Progenitor cell of endocrine pancreas (in vitro differentiated cells): ENCODE results near the gene GNG4. TPM values are rescaled to one million over a fixed set of nuclear protein-coding genes. Genes with fewer than 3 reads are reported as not detected.

Experiments
- DNase-seq: peaks from one replicate; pipeline ENCODE4 v3.0.0; 2021; ENCODE audit warnings: low spot score; ENCODE audit not compliant: unreplicated experiment
- H3K27ac Mint-ChIP-seq: 2 replicates; pipeline ENCODE4 v1.8.0; 2021; ENCODE audit warnings: mild to moderate bottlenecking, moderate library complexity, mixed read lengths
- H3K27me3 Mint-ChIP-seq: 2 replicates; pipeline ENCODE4 v1.8.0; 2021; ENCODE audit warnings: mixed read lengths
- H3K36me3 Mint-ChIP-seq: 2 replicates; pipeline ENCODE4 v1.8.0; 2022; ENCODE audit warnings: mixed read lengths; ENCODE audit not compliant: insufficient read depth
- H3K4me1 Mint-ChIP-seq: 2 replicates; pipeline ENCODE4 v1.8.0; 2021; ENCODE audit warnings: low read depth, mixed read lengths
- H3K4me3 Mint-ChIP-seq: 2 replicates; pipeline ENCODE4 v1.8.0; 2021; ENCODE audit warnings: low read depth, mild to moderate bottlenecking, moderate library complexity, mixed read lengths
- H3K9me3 Mint-ChIP-seq: 2 replicates; pipeline ENCODE4 v1.8.0; 2021; ENCODE audit warnings: low read depth, mixed read lengths
- total RNA-seq: library from RNA; stranded (reverse); gene quantifications from 2 replicates; pipeline ENCODE4 v1.2.1, GENCODE V29; 2021
- TF ChIP-seq, protein P1 (sequence below): fragments of 200-600 bp; sonication (generic); IDR thresholded peaks from one replicate; pipeline ENCODE4 v1.5.0; 2021; ENCODE audit warnings: antibody characterized with exemption, mild to moderate bottlenecking; ENCODE audit not compliant: unreplicated experiment

GNG4 gene
- total RNA-seq, 1 donor from 2014 or later, result 26.7 TPM

DNA sequence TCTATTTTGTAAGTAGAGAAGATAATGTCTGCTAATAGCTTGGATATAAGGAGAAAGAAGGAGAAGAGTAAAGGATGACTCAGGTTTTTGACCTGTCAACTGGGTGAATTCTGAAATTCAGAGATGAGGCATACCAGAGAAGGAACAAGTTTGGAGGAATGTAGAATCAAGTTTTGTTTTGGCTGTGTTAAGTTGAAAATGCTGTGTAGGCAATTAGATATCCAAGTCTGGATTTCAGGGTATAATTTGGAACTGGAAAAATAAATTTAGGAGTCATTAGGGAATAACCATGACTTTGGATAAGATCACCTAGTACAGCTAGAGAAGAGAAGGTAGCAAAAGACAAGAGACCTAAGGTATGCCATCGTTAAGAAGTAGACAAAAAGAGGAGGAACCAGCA lies 22.4 kb upstream of the GNG4 start:
- Mint-ChIP-seq H3K9me3 (peaks cover 46% of the 10 kb centered on the region), H3K36me3 (peaks cover 46% of the 10 kb centered on the region), H3K4me3 (no peak overlapping the region), H3K27me3 (no peaks in the 10 kb centered on the region), H3K4me1 (no peaks in the 10 kb centered on the region), H3K27ac (no peak overlapping the region)
- DNase-seq, result no peak
- TF ChIP-seq, protein P1, sequence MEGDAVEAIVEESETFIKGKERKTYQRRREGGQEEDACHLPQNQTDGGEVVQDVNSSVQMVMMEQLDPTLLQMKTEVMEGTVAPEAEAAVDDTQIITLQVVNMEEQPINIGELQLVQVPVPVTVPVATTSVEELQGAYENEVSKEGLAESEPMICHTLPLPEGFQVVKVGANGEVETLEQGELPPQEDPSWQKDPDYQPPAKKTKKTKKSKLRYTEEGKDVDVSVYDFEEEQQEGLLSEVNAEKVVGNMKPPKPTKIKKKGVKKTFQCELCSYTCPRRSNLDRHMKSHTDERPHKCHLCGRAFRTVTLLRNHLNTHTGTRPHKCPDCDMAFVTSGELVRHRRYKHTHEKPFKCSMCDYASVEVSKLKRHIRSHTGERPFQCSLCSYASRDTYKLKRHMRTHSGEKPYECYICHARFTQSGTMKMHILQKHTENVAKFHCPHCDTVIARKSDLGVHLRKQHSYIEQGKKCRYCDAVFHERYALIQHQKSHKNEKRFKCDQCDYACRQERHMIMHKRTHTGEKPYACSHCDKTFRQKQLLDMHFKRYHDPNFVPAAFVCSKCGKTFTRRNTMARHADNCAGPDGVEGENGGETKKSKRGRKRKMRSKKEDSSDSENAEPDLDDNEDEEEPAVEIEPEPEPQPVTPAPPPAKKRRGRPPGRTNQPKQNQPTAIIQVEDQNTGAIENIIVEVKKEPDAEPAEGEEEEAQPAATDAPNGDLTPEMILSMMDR, result no peak

DNA sequence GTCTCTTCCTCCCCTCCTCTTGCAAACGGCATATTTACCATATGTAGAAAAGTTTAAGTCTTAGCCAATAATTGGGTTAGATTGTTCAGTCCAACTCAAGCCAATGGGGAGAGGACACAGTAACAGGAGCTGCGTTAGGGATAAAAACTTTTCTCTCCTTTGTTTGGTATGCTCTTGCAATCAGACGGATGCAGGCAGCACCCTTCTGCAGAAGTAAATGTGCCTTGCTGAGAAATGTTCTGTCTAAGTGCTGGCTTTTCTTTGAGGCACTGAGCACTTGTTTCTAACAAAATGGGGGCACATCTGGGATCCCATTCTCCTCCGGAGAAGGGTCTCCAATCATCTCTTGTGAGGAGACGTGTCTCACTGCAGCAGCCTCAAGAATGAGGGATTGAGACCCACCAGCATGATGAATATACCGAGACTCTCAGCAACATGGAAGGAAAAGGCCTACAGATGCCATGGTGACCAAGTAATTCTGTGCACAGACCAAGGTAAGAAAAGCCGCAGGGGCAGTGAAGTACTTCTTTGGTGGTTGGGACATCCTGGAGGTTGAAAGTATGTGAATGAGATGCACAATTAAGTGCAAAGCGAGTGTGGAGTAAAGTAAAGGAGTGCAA lies 20.7 kb upstream of the GNG4 start:
- TF ChIP-seq, protein P1, result no peak
- Mint-ChIP-seq H3K27ac (no peak overlapping the region), H3K36me3 (peaks cover 37% of the 10 kb centered on the region), H3K9me3 (peaks cover 40% of the 10 kb centered on the region), H3K4me1 (no peaks in the 10 kb centered on the region), H3K27me3 (no peaks in the 10 kb centered on the region), H3K4me3 (peak overlapping the region; percentile 17)
- no peak for DNase-seq

DNA sequence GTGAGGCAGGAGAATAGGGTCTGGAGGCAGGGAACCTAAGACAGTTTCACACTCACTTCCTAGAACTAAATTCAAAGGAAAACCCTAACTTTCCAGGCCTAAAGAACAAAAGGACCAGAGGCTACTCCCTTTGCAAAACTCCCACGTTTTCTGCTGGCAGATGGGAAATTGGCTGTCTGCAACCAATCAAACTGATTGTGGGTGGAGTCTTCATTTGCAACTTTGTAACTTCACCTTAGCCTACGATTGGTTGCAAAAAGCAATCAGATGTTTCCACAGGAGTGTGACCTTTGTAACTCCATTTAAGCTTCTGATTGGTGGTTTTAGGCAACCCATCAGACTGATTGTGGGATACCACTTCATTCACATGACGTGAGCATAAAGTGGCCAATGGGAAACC lies 19.7 kb upstream of the GNG4 start:
- TF ChIP-seq, protein P1, result no peak
- peaks cover 31% of the 10 kb centered on the region for H3K36me3 Mint-ChIP-seq
- H3K9me3 Mint-ChIP-seq, result peaks cover 33% of the 10 kb centered on the region
- no peaks in the 10 kb centered on the region for H3K27me3 Mint-ChIP-seq
- no peak for DNase-seq
- H3K27ac Mint-ChIP-seq, result no peak overlapping the region
- H3K4me1 Mint-ChIP-seq, result no peaks in the 10 kb centered on the region
- no peak overlapping the region for H3K4me3 Mint-ChIP-seq

DNA sequence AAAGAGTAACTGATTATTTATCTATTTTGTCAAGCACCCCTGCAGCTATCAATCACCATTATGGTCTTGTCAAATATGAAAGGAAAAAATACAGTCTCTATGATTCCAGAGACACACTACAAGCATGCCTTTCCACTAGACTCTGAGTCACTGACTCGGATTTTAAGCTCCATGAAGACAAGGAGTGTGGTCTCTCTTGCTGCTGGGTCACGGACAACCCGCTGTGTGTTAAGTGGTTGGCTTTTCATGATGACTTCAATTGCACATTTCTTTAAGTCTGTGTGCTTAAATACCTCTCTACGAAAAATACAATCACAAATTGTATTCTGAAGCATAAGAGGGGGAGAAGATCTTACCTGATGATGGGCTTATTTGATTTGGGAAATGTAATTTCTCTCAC lies 14.0 kb upstream of the GNG4 start:
- no peaks in the 10 kb centered on the region for H3K36me3 Mint-ChIP-seq
- H3K4me1 Mint-ChIP-seq, result no peaks in the 10 kb centered on the region
- no peak overlapping the region for H3K4me3 Mint-ChIP-seq
- no peaks in the 10 kb centered on the region for H3K9me3 Mint-ChIP-seq
- no peak for DNase-seq
- H3K27ac Mint-ChIP-seq, result no peak overlapping the region
- TF ChIP-seq, protein P1, result no peak
- no peaks in the 10 kb centered on the region for H3K27me3 Mint-ChIP-seq

DNA sequence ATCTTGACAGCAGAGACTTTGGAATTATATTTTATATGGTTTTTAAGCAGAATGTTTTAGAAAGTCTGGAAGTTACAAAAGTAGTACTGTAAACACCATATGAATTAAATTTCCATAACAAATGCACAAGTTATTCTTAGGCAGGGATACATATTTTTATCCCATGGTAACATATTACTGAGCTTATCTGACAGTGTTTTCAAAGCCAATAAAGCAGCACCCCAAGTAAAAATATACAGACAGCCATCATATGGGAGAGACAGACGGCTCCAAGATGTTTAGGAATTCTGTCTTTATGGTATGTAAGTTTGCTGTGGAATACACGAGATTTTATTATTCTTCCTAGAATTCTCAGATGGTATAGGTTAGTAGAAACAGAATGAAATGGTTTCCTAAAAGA lies 12.0 kb upstream of the GNG4 start:
- H3K36me3 Mint-ChIP-seq, result no peaks in the 10 kb centered on the region
- no peak overlapping the region for H3K27ac Mint-ChIP-seq
- peaks cover 4% of the 10 kb centered on the region for H3K4me1 Mint-ChIP-seq
- no peak for DNase-seq
- no peak overlapping the region for H3K4me3 Mint-ChIP-seq
- no peaks in the 10 kb centered on the region for H3K9me3 Mint-ChIP-seq
- TF ChIP-seq, protein P1, result no peak
- peaks cover 2% of the 10 kb centered on the region for H3K27me3 Mint-ChIP-seq
